G401.6 (cell line): ENCODE measurements around the gene ARMC9.
"Not testable (repeated sequence)": the region's sequence is repeated elsewhere in the genome, so short reads cannot be mapped to it uniquely, and the experiment has no call there.

ENCODE experiments used
- FAIRE-seq: peaks from 2 replicates; lab custom pipeline; 2012; peaks lifted over from hg19 to GRCh38; lab: Jason Lieb, UNC

ARMC9 gene

DNA sequence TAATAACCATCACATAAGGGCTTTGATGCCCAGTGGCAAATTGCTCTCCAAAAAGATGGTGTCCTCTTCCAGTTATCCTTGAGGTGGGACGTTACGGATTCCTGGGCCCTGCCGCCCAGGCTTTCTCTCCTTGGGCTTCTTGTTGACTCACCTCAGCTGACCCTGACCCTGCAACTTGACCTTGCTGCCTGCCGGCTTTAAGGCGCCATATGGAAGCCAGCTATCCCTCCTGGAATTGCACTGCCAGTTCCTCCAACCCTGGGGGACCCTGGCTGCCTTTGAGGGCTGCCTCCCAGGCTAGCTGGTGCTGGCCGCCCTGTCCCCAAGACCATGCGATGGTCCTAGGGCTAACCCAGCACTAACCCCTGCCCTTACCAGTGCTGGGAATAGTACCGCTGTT, 168.7 kb downstream of the ARMC9 start:
- FAIRE-seq = no peak

DNA sequence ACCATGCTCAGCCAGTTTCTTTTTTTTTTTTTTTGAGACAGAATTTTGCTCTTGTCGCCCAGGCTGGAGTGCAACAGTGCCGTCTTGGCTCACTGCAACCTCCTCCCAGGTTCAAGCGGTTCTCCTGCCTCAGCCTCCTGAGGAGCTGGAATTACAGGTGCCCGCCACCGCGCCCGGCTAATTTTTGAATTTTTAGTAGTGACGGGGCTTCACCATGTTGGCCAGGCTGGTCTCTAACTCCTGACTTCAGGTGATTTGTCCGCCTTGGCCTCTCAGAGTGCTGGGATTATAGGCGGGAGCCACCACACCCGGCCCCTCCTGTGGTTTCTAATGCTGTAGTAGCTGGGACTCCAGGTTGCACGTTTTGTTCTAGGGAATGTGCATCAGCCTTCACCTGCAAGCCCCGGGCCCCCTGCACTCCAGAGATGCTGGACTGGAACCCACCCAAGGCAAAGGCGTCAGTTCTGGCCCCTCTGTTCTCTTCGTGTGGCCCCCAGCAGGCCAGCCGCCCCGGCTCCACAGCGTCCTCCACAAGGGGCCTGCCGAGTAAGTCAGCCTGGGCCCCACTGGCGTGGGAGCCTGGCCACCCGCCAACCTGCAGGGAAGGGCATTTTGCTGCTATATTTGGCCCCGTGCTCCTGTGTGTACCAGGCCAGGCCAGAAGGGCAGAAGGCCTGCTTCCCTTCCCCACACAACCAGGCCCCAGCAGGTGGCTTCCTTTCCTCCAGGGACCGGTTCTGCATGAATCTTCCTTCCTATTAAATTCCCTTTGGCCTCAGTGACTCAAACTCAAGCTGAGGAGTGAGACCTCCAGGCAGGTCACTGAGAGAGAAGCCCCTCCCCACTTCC, 171.4 kb downstream of the ARMC9 start:
- FAIRE-seq = no peak

DNA sequence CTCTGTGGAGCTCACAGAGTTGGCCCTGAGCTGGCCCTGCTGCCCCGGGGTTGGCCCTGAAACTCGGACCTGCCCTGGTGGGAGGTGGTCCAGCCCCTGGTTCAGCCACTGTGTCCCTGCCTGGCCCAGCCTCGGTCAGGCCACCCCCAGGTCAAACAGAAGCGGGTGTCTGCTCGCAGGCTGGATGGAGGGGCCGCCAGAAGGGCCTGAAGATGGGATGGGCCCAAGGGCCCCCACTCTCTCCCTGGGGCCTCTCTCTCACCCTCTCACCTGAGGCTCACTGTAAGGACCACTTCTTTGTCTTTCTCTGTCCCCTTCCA, 172.0 kb downstream of the ARMC9 start:
- FAIRE-seq = no peak

DNA sequence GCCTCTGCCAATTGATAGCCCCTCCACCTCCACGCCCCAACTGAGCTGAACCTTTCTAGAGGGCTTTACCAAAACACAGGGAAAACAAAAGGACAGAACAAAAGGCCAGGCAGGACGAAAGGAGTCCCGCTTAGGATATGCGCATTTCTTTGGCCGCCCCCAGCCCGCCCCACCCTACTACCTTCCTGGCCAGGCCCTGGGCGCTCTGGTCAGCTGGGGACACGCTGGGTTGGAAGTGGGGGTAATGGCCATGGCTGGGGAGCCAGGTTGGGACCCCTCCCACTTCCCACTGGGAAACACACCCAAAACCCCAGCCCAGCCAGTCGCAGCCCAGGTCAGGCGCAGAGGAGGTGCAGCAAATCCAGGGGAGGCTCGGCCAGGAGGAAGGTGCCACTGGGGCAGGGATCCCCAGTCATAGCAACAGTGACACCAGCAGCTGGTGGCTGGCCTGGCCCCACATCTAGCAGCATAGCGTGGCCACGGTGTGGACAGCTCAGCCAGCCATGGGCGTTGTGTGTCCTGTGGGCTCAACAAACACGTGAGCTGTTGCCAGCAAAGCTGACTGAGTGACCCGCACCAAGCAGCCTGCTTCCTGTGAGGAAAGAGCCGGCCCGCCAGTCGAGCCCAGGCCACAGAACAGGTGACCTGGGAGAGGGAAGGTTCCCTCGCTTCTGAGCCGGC, 172.5 kb downstream of the ARMC9 start:
- no peak for FAIRE-seq

DNA sequence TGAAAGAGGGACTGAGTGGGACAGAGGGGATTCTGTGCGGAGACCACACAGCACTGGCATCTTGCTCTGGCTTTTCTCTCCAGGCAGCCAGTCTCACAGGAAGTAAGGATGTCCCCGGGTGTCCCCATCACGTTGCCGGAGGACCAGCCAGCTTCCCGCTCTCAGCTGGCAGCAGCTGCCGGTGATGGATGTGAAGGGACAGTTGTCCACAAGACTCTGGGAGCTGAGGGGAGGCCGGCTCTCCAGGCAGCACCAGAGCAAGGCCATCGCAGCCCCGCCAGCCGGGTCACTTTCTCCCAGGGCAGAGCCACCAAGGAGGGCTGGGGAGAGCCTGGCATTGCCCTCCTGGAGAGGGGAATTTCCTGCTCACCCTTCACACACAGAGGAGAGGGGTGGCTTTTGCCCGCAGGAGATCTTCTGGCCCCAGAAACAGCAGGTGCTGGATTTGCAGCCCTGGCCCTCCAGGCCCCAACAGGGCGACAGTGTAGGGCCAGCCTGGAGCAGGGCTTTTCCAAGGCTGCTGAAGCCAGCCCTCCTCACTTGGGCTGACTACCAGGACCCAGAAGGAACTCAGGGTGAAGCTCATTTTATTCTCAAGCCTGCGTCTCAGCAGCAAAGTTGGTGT, 173.1 kb downstream of the ARMC9 start:
- FAIRE-seq = no peak

DNA sequence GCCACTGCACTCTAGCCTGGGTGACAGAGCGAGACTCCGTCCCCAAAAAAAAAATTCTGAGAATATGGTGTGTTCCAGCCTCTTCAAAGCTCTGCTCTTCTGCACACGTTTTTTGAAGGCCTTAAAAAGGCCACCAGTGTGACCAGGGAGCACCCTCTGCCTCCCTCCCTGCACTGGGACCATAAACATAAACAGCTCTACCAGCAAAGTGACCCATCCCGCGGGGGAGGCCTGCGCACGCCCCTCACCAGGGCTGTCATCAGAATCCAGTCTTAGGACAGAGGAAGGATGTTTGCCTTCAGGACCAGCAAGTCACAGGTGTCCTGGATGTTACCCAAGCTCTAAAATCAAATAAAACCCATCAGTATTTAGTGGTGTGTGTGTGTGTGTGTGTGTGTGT, 173.9 kb downstream of the ARMC9 start:
- FAIRE-seq = no peak

DNA sequence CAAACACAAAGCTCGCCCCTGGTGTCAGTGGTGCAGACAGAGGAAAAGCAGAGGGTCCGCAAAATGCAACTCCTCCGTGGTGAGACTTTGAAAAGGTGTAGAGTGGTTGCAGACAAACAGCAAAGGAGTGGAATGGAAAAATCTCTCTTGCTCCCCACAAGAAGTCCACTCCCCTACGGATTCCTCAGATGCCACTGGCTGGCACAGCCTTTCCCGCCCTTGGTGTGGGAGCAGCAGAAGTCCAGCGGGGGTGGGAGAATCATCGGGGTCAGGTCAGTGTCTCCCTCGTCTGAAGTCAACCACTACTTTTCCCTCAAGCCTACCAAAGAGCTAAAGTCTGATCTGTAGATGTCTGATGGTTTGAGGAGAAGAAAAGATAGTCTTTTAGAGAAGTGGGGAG, 174.8 kb downstream of the ARMC9 start:
- no peak for FAIRE-seq

DNA sequence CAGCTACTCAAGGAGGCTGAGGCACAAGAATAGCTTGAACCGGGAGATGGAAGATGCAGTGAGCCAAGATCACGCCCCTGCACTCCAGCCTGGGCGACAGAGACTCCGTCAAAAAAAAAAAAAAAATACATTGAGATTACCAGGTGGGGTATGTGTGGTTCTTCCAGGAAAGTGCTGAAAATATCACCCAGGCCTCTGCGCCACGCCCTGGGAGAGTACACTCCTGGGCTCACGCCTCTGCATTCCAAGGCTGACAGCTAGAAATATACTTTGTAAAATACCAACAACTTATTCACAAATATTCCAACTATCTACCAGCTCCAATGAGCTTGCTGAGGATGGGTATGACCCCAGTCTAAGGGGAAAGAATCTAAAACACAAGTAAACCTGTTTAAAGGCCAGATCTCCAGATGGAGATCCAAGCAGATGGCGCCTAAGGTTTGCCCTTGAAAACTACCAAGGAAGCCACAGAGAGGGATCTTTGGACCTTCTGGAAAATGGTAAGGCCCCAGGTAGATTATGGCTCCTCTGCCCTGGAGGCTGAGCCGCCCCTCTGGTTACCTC, 175.4 kb downstream of the ARMC9 start:
- FAIRE-seq = no peak

DNA sequence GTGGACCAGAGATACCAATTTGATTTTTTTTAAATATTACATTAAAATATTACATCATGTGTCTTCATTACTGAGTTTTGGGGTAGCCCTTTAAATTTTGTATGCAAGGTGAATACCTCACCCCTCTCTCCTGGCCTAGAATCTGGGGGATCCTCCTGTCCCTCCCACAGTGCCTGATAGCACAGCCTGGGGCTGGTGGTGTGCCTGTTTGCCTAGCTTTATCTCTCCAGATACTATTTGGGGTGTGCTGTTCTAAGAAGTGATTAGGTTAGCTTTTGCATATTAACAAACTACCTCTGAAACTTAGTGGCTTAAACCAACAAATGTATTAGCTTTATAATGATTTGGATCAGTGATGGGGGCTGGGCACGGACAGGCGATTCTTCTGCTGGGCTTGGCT, 176.3 kb downstream of the ARMC9 start:
- FAIRE-seq = no peak

DNA sequence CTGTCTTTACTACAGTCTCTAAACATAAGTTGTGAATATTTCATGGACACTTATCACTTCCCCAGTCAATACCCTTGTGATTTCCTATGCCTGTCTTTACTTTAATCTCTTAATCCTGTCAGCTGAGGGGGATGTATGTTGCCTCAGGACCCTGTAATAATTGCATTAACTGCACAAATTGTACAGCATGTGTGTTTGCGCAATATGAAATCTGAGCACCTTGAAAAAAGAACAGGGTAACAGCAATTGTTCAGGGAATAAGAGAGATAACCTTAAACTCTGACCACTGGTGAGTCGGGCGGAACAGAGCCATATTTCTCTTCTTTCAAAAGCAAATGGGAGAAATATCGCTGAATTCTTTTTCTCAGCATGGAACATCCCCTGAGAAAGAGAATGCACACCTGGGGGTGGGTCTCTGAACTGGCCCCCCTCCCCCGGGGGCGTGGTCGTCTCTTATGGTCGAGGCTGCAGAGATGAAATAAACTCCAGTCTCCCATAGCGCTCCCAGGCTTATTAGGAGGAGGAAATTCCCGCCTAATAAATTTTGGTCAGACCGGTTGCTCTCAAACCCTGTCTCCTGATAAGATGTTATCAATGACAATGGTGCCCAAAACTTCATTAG, 177.7 kb downstream of the ARMC9 start:
- not testable (repeated sequence) for FAIRE-seq

DNA sequence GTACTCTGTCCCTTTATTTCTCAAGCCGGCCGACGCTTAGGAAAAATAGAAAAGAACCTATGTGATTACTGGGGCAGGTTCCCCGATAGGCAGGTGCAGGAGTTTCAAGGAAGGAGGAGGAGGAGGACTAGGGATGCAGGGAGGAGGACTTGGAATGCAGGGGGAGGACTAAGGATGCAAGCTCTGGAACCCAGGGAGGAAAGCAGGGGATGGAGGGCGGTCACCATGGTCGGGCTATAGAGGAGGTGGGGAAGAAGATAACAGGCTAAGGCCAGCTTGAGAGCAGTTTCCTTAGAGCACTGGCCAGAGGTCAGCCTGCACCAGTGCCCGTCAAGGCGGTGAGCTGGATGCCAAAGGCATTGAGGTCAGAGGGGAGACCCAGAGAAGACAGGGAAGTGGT, 178.4 kb downstream of the ARMC9 start:
- no peak for FAIRE-seq

DNA sequence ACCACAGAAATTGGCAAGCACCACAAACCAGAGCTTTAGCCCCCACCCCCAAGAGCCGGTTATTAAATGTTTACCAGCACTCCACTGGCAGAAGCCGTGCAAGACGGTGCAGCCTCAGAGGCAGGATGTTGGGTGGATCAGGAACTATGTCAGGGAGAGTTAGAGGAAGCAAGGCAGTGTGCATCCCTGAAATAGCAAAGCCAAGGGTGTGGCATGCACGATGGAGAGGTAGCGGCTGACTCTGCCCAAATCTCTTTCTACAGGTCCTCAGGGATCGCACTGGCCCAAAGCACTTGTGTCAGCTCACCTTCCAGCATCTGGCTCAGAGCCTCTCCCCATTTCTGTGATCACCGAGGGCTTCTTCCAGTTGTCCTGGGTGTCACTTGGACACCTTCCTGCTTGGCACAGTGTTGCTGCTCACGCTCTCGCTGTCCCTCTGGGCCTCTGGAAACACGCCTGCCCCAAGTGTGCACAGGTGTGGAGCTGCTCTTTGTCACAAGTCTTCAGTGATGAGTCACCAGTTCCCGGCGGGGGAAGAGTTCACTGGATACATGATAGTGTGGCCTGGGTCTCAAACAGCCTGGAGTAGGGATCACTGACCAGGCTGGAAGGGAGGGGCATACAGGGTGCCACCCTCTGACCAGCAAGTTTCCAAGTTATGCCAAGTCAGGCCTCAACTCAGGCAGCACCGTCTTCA, 179.7 kb downstream of the ARMC9 start:
- no peak for FAIRE-seq

DNA sequence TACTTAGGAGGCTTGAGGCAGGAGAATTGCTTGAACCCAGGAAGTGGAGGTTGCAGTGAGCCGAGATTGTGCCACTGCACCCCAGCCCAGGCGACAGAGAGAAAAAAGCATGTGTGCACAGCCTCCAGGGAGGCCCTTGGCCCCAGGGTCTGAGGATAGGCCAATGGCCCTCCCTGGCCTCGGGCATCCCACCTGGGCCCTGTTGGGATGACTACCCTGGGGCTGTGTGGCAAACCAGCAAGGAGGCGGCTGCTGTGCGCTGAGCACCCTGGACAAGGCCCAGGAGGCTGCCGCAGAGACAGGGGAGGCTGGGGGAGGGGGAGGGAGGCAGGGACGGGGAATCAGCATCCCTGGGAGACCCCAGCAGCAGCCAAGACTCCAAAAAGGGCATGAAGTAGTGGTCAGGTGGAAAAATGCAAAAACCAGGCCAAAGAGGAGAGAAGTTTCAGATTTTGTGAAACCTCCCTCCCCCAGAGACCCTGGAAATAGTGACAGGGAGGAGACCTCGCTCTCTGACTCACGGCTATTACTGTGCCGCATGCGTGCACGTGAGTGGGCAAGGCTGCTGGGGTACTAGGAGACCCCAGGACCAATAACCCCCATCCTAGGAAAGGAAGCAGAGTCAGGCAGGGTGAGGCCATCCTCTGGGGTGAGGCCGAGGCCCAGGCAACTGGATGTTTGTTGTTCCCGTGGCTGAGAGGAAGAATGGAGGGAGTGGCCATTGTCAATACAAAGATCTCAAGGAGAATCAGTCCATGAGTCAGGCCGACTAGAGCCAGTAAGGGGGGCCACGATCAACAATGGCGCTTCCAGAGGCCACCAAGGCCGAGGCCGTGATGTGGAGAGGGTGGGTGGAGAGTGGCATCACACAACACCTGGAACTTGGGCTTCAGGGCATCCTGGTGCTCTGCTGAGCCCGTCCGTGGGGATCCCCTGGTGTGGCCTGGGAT, 181.1 kb downstream of the ARMC9 start:
- no peak for FAIRE-seq

DNA sequence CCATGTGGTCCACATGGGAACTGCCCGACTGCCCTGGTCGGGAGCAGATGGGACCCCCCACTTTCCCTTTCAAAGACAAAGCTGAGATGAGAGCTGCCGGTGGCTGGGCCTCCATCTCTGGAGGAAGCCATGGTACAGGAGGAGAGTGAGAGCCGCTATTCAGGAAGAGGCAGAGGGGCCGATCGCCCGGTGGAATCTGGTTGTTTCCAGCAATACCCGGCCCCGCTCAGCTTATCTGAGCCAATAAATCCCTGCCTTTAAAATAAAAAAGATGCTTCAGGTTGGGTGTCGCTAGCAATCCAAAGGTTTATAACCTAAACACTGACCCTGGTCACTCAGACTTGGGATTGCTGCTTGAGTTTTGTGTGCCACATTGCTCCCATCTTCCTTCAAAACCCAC, 181.9 kb downstream of the ARMC9 start:
- FAIRE-seq = no peak

DNA sequence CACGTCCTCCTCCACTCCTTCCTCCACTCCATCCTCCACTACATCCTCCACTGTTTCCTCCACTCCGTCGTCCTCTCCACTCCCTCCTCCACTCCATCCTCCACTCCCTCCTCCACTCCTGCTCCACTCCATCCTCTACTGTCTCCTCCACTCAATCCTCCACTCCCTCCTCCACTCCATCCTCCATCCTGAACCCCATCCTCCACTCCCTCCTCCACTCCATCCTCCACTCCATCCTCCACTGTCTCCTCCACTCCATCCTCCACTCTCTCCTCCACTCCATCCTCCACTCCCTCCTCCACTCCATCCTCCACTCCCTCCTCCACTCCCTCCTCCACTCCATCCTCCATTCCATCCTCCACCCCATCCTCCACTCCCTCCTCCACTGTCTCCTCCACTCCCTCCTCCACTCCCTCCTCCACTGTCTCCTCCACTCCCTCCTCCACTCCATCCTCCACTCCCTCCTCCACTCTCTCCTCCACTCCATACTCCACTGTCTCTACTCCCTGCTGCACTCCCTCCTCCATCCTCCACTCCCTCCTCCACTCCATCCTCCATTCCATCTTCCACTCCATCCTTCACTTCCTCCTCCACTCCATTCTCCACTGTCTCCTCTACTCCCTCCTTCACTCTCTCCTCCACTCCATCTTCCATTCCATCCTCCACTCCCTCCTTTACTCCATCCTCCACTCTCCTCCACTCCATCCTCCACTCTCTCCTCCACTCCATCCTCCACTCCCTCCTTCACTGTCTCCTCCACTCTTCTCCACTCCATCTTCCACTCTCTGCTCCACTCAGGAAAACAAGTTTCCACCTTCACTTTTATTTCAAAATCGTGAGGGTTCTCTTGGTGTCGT, 182.8 kb downstream of the ARMC9 start:
- FAIRE-seq = no peak

DNA sequence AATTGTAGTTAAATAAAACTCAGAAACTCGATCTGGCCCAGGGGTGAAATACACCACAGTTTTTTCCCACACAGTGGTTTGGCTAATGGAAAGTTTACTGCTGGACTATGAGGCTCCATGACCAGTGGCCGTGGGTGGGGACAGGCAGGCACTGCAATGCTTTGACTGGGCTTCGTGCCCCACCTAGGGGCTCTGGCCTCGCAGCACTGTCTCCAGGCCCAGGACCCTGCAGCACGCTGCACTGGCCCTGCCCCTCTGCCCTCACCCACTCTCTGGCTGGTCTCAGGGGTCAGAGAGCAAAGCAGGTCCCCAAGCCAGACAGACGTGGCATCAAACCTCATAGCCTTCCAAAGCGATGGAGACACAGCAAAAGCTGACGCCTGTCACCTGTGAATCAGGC, 183.7 kb downstream of the ARMC9 start:
- FAIRE-seq = no peak

DNA sequence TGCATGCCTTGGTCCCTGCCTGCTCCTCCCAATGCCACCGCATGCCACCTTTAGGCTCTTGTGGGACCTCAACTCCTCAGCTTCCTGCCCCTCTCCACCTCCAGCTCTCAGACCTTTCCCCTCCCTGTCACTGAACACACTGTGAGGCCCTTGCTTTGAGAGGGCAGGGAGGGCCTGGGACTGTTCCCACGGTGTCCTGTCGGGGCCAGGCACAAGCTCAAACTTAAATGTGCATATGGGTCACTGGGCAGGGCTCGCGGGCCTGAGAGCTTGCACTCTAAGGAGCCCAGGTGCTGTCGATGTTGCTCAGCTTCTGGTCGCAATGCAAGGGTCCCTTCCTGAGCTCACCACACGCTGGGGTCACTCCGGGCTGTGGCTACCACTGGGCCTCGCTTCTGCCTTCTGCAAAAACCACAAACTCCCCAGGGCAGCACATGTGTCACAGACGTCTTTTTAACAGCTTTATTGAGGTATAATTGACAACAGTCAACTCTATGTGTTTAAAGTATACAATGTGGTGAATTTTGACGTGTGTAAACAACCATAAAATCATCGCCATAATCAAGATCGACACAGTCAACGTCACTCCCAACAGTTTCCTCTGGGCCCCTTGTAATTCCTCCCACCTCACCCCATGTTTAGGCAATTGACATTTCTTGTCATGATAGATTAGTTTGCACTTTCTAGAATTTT, 185.1 kb downstream of the ARMC9 start:
- no peak for FAIRE-seq

DNA sequence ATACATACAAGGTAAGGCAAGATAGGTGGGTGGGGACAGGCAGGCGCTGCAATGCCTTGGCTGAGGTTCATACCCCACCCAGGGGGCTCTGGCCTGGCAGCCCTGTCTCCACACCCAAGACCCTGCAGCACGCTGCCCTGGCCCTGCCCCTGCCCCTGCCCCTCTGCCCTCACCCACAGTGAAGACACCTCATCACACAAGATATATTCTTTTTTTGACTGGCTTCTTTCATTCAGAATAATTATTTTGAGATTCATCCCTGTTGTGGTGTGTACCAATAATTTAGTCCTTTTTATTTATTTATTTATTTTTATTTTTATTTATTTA, 185.6 kb downstream of the ARMC9 start:
- FAIRE-seq = no peak

DNA sequence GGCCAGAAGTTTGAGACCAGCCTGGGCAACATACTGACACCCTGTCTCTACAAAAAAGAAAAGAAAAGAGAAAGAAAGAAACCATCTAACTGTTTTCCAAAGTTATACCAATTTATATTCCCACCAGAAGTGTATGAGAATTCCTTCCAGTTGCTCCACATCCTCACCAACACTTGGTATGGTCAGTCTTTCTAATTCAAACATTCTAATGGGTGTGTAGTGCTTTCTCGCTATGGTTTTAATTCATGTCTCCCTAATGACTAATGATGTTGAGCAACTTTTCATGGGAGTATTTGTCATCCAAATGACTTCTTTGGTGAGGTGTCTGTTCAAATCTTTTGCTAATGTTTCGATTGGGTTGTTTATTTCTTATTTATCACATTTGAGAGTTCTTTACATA, 186.5 kb downstream of the ARMC9 start:
- FAIRE-seq = no peak

DNA sequence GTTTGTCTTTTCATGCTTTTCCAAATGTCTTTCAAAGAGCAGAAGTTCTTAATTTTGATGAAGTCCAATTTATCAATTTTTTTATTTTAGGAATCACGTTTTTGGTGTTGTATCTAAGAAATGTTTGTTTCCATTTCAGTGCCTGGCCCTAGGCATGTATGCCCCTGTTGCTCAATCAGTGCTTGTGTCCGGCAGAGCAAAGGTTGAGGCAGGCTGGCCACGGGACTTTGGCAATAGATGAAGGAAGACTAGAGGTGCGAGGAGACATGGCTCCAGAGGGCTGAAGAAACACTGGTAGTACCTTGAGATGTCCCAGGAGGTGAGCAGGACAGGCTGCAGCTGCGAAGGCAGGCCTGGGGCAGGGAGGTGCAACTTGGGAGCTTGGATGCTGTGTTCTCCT, 187.0 kb downstream of the ARMC9 start:
- FAIRE-seq = no peak
